GM19463 (cell line): Measurements from ENCODE around the gene HDGFL3.

Experiments
- ATAC-seq: cut with Tn5 transposase; IDR thresholded peaks from one replicate; pipeline ENCODE4 v1.9.1; 2021; ENCODE audit warnings: mild to moderate bottlenecking, moderate library complexity; ENCODE audit not compliant: unreplicated experiment

The HDGFL3 gene

GRCh38 chr15:83132861-83133523 lies 74.6 kb downstream of the HDGFL3 start:
- ATAC-seq = no peak

GRCh38 chr15:83129791-83130190 lies 77.8 kb downstream of the HDGFL3 start:
- no peak for ATAC-seq

GRCh38 chr15:83127547-83128150 lies 80.0 kb downstream of the HDGFL3 start:
- ATAC-seq = no peak

- no peak for ATAC-seq
Measured at GRCh38 chr15:83123529-83123928, 84.1 kb downstream of the HDGFL3 start.

GRCh38 chr15:83119968-83120581 lies 87.5 kb downstream of the HDGFL3 start:
- ATAC-seq = no peak

GRCh38 chr15:83118968-83119367 lies 88.7 kb downstream of the HDGFL3 start:
- ATAC-seq = no peak

- no peak for ATAC-seq
Measured at GRCh38 chr15:83118291-83118827, 89.3 kb downstream of the HDGFL3 start.

- ATAC-seq = peak; percentile 86
Measured at GRCh38 chr15:83115831-83116565, 91.6 kb downstream of the HDGFL3 start.

GRCh38 chr15:83115410-83115809 lies 92.2 kb downstream of the HDGFL3 start:
- ATAC-seq = no peak

- no peak for ATAC-seq
Measured at GRCh38 chr15:83114856-83115255, 92.8 kb downstream of the HDGFL3 start.

- ATAC-seq = no peak
Measured at GRCh38 chr15:83113881-83114674, 93.5 kb downstream of the HDGFL3 start.

- ATAC-seq = no peak
Measured at GRCh38 chr15:83112956-83113299, 94.7 kb downstream of the HDGFL3 start.

GRCh38 chr15:83112233-83112955 lies 95.2 kb downstream of the HDGFL3 start:
- no peak for ATAC-seq

- no peak for ATAC-seq
Measured at GRCh38 chr15:83111149-83111548, 96.5 kb downstream of the HDGFL3 start.

GRCh38 chr15:83110381-83110780 lies 97.2 kb downstream of the HDGFL3 start:
- no peak for ATAC-seq

GRCh38 chr15:83109532-83109931 lies 98.1 kb downstream of the HDGFL3 start:
- no peak for ATAC-seq

GRCh38 chr15:83108266-83109219 lies 99.1 kb downstream of the HDGFL3 start:
- no peak for ATAC-seq

GRCh38 chr15:83107841-83108181 lies 99.8 kb downstream of the HDGFL3 start:
- ATAC-seq = no peak
